Raji (cell line): ENCODE results near the gene ESYT1.

Experiments used
- POLR2A ChIP-seq: IDR thresholded peaks from 2 replicates; pipeline ENCODE4 v1.6.1; 2011; ENCODE audit warnings: low read depth, low read length, control low read depth; ENCODE audit not compliant: insufficient read depth

ESYT1 gene

DNA sequence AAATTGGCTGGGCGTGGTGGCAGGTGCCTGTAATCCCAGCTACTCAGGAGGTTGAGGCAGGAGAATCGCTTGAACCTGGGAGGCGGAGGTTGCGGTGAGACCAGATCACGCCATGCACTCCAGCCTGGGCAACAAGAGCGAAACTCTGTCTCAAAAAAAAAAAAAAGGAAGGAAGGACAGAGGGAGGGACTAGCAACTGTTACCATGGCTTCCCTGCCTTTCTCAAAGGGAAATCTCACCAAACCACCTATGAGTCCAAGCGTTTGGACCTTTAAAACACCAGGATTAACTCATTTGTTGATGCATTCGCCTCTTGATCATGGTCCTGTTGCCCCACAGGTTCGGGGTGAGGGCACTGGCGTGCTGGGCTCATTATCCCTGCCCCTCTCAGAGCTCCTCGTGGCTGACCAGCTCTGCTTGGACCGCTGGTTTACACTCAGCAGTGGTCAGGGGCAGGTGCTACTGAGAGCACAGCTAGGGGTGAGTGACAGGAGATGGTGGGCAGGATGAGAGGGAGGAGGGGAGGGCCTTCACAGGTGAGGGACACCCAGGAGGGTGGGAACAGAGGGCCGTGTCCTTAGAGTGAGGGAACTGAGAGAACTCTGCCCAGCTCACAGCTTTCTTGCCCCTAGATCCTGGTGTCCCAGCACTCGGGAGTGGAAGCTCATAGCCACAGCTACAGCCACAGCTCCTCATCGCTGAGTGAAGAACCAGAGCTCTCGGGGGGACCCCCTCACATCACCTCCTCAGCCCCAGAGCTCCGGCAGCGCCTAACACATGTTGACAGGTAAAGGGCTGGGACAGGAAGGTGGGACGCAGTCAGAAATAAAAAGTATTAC, 14.1 kb downstream of the ESYT1 start:
- no peak for TF ChIP-seq POLR2A

DNA sequence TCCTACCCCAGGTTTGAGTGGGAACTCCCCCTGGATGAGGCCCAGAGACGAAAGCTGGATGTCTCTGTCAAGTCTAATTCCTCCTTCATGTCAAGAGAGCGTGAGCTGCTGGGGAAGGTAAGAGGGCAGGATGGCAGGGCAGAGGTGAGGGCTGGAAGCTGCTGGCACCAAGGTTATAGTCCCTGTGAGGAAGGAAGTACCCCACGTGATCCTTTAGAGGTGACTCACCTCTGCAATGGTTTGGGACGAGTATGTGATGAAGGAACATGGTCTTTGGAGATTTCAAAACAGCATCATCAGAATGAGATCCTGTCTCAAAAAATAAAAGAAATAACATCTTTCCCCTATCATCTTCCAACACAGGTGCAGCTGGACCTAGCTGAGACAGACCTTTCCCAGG, 15.2 kb downstream of the ESYT1 start:
- TF ChIP-seq POLR2A: no peak

DNA sequence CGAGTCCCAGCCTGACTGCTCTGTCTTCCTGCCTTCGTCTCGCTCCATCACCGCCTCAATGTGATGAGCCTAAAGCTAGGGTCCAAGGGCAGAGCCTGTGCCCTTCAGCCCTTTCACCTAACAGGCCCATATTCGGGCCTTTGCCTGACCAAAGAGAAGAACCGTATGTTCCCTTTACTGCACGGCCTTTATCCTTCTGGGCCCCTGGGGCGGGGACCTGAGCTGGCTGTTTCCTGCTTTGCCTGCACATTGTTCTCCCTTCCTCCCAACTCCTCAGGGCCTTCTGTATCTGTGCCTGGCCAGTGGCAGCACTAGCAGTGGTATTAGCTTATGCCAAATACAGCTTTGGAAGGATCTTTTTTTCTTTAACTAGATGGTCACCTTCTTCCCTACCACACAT, 15.8 kb downstream of the ESYT1 start:
- TF ChIP-seq POLR2A: no peak

DNA sequence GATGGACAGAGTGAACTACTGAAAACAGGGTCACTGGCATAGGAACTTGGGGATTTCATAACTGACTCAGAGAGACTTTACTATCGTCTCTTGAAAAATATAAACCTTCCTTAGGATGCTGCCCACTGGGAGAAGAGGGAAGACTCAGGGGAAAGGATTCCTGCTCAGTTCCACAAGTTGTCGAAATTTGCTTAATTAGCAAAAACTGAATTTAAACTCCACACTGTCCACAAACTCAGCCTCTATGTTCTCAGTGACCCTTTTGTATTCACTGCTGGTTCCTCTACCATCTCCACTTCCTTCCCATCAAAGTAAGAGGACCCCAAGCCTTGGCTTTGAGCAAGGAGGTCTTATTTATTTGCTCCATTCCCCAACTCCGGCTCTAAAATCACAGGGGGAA, 17.1 kb downstream of the ESYT1 start:
- TF ChIP-seq POLR2A: no peak

DNA sequence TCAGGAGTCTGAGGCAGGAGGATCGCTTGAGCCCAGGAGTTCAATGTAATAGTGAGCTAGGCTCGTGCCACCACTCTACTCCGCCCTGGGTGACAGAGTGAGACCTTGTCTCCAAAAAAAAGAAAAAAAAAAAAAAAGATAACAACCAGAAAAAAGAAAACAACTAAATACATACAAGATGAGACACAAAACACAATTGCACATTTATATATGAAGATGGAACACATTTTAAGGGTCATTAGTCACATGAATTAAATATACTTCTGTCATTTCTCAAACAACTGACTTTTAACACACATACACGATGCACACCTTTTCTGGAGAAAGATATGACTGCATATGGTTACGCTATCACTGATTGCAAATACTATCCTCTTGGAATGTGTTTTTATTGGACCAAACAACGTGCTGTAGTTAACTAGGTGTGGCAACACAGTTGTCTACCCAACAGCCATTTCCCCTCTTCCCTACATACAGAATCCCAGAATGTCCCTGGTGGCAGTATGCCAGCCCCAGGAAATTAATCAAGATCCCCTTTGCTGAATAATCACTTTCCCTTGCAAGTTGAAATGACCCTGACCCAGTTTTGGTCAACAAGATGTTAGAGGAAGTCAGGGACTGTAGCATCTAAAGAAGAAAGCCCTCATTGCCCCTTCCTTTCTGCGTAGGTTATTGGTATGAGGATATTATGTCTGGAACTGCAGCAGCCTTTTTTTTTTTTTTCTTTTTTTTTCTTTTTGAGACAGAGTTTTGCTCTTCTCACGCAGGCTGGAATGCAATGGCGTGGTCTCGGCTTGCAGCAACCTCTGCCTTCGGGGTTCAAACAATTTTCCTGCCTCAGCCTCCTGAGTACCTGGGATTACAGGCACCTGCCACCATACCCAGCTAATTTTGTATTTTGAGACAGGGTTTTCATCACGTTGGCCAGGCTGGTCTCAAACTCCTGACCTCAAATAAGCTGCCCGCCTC, 18.7 kb downstream of the ESYT1 start:
- TF ChIP-seq POLR2A: no peak

DNA sequence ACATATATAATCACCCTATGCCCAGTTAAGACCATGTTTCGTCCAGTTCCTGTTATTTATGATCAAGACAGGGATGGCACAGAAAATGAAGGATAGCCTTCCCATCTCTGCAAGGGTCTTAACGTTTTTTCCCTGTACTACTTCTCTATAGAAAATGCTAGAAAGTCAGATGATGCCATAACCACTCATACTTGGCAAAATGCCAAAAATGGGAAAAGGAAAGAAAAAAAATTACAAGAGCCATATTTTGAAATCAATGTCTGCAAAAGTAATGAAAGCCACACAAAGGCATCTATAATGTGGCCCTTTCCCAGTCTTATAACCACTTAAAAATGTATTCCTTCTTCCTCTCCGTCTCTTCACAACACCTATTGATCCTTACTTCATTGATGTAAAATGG, 22.5 kb downstream of the ESYT1 start:
- no peak for TF ChIP-seq POLR2A

DNA sequence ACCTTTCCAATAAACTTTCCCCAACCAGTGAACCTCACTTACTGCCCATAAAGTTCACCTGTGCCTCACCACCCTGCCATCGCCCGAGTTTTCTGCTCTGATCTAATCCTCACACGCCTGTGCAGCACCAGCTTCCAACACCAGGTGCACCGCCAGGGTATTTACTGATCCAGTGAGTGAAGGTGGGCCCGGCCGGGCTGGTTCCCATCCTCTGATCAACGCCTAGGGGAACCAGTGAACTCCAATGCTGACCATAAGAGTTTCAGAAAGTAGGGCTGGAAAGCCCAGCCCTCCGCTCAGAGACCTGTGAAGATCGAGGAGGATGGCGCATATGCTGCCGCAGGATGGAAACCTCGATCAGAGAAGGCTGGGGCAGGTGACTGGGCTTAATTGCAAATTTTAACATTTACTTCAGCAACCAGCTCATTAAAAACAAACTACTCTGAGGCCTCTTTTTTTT, 23.6 kb downstream of the ESYT1 start:
- TF ChIP-seq POLR2A: no peak

DNA sequence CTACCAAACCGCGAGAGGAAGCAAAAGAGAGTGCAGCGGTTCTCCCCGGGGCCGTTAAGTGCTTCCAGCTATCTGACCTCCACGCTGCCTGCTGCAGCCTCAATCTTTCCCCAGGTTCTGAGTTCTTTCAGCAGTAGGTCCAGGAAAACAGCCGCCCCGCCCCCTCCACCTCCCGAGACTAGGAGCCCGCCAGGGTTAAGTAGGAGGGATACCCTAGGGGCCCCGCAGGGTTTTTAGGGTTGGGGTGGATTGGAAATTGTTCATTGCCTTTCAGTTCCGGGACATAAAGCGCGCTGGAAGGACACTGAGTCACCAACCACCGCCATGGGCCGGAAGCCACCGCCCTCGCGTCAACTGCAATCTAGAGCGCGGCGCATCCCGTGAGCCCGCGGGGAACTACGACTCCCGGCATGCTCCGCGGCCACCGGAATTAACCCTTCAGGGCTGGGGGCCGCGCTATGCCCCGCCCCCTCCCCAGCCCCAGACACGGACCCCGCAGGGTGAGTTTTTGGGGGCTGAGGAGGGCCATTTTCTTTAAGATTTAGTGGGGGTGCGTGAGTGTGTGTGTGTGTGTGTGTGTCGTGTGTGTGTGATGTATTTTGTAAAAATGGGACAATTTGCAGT, 24.2 kb downstream of the ESYT1 start, which contains the start of gene MYL6B:
Gene MYL6B (plus strand): TSS at position 456 of the 624 bp plus-strand sequence. CDS start 1,332 bp downstream, outside the sequence.
- TF ChIP-seq POLR2A: peak; percentile 91

DNA sequence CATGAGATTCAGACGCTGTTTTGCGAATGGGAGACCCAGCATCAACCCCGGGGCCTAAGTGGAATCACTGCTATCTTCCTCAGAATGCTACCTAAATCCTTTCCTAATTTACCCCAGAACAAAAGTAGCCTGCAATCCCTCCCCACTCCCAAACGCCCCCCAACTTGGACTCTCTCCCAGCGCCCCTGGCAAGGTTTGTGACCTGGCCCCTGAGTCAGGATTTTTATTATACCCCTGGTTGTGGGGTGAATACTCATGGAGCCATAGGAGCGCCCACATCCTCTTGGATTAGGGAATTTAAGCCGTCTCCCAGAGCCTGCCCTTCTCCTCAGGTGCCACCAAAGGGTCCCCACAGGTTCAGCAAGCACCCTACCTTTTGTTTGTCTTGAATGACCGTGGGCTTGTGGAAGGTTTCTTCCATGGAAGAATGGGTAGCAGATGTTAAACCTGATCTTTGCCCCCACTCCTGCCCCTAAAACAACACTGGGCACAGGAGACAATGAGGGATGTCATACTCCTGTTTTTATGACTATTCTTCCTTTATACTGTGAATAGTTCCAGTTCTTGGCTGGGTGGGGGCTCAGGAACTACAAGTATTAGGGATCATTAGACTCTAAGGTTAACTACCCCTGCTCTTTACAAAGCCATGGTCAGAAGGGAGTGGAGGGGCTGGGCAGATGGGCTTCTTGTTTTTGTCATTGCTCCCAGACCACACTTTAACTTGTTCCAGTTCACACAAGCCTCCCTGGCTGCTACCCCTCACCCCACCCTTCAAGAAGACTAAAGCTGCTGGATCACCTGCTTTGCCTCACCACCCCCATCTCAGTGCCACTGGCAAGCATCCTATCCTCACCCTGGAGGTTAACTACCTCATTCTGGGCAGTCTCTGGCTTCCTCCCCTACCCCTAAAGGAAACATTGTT, 24.9 kb downstream of the ESYT1 start:
- TF ChIP-seq POLR2A: no peak

DNA sequence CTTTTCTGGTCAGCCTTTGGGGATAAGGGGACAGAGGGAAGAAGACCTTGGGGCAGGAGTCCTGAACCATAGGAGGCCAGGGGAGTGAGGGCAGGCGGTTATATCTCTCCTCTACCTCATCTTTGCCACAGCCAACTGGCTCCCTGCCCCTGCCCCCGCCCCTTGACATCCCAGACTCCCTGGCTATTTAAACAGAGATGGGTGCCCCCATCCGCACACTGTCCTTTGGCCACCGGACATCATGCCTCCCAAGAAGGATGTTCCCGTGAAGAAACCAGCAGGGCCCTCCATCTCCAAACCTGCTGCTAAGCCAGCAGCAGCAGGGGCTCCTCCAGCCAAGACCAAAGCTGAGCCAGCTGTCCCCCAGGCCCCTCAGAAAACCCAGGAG, 25.6 kb downstream of the ESYT1 start:
- TF ChIP-seq POLR2A: no peak

DNA sequence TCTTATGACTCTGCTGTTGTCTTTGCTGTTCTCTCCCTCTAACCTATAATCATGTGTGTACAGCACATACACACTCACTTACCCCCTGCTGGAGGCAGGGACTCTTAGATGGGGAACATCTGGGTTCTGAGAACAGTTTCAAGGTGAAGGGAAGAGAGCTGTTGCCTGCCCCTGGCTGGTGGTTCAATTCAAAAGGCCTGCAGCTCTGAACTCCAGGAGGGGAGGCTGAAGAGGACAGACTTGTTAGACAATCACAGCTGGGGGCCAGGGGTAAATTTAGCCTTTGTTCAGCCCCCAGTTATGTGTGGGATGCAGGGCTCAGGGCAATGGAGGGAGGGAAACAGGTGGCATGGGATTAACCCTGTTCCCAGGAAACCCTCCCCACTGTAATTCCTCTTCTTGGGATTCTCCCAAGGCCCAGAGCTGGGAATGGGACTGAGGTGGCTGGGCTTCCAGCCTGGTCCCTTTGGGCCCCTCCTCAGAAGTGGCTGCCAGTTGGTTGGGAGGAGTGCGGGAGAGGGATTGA, 26.2 kb downstream of the ESYT1 start:
- no peak for TF ChIP-seq POLR2A

DNA sequence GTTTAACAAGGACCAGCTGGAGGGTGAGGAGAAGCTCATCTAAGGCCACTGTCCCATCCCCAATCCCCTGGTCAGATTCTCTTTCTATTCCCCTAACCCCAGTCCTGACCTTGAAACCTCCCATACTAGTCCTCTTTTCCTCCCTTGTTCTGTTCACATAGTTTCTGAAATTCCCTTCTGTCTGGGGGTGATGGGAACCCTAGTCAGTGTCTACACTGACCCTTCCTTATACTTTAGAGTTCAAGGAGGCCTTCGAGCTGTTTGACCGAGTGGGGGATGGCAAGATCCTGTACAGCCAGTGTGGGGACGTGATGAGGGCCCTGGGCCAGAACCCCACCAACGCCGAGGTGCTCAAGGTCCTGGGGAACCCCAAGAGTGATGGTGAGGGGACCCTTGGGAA, 26.8 kb downstream of the ESYT1 start:
- no peak for TF ChIP-seq POLR2A

DNA sequence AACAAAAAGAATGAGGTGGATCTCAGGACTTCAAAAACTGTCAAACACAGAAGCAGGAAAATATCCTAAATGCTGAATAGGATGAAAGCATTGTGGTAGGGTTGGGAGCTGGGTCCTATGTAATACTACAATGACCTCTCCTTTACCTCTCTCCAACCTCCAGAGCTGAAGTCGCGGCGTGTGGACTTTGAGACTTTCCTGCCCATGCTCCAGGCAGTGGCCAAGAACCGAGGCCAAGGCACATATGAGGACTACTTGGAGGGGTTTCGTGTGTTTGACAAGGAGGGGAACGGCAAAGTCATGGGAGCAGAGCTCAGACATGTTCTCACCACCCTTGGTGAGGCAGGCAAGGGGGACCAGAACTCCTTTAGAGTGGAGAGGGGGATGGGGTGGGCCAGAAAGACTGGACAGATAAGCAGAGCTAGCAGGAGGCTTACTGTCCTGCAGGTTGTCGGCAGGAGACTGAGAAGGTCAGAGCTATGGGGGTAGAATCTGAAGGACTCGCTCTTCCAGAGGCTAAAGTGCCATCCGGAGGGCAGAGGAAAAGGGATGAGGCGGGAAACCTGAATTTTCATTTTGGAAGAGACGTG, 27.3 kb downstream of the ESYT1 start:
- TF ChIP-seq POLR2A: no peak
